GM10266 (cell line): ENCODE measurements around the gene TTLL7.

Experiments used
- DNase-seq: peaks from one replicate; pipeline ENCODE4 v3.0.0; 2012; ENCODE audit errors: extremely low spot score
- TF ChIP-seq, protein P1 (sequence below): IDR thresholded peaks from 2 replicates; pipeline ENCODE4 v1.5.1; 2012; ENCODE audit warnings: mild to moderate bottlenecking, low read depth; ENCODE audit not compliant: control insufficient read depth, insufficient read depth; ENCODE audit errors: missing control alignments

TTLL7 gene

DNA sequence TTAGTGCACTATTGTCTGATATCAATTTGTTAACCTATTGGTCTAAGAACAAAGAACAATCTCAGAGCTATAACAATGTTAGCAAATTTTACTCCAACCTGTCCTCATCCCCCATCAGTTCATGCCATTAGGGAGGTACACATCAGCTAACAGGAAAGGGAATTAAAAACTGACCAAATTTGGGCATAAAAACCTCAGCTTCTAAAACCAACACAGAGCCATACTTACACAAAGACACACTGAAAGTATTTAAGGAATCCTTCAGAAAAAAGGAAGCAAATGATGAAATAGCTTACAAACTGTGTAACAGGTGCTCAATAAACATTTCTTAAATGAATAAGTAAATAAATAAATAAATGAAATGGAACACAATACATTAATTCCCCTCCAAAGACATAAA lies 89.2 kb downstream of the TTLL7 start:
- no peak for DNase-seq
- TF ChIP-seq, protein P1, sequence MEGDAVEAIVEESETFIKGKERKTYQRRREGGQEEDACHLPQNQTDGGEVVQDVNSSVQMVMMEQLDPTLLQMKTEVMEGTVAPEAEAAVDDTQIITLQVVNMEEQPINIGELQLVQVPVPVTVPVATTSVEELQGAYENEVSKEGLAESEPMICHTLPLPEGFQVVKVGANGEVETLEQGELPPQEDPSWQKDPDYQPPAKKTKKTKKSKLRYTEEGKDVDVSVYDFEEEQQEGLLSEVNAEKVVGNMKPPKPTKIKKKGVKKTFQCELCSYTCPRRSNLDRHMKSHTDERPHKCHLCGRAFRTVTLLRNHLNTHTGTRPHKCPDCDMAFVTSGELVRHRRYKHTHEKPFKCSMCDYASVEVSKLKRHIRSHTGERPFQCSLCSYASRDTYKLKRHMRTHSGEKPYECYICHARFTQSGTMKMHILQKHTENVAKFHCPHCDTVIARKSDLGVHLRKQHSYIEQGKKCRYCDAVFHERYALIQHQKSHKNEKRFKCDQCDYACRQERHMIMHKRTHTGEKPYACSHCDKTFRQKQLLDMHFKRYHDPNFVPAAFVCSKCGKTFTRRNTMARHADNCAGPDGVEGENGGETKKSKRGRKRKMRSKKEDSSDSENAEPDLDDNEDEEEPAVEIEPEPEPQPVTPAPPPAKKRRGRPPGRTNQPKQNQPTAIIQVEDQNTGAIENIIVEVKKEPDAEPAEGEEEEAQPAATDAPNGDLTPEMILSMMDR: no peak

DNA sequence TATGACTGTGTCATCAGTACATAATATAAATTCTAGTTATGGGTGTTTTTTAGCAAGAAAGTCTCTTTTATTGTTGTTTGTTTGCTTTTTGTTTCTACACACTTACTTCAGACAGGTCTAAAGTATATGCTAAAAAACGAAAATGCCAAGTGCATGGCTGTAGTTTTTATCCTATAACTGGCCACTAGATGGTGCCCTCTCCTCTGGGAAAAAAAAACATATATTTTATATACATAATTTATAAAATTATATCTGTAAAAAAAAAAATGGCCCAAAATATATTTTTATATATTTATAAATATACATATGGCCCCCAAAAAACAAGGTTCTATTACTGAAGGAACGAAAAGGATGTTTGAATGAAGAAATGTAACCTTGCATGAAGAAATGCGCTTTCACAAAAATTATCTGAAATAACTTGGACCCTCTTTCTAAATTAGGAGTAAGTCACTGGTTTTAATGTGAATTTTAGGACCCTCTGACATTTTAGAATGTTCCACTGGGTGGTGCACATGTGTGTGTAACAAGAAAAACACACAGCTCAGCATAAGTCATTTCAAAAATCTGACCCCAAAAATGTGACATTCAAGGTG lies 93.5 kb downstream of the TTLL7 start:
- DNase-seq: peak; percentile 6
- TF ChIP-seq, protein P1: peak; percentile 56

DNA sequence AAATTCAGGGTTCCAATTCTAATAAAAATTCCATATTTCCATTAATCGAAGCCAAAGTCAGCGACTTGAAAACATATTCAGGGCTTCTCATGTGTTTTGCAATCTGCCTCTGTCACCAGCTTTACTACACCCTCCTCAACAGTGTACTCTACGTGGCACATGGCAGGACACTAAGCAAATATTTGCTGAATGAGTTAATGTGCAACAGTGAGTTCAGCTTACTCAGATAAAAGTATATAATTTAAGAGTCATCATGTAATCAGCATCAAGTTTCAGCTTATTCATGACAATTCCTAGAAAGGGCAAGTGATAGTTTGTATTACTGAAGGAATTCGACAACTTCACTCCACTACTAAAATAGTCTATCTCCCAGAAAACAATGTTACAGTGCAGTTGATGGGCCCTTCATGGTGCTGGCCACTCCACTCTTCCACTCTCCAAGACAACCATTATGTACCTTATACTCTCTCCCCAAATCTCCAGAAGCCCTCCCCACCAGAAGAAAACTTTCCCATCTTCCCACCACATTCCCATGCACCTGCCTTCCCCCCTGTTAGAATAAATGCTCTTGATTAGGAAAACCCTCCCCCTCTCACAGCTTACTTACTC lies 97.3 kb downstream of the TTLL7 start:
- TF ChIP-seq, protein P1: no peak
- DNase-seq: no peak

DNA sequence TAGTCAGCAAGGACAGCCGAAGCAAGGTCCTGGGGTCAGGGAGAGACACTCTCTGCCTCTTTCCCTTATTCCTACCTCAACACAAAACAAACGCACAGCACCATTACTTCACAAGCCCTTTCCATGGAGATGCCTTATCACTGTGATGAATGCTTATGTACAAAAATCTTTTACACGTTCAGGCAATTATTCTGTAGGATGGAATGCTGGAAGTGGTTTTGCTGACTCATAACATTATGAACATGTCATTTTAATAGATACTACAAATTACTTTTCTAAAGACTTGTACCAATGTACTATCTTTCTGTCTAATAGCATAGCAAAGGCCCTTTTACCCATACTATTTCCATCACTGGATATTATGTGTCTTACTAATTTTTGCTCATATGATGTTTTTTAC lies 98.4 kb downstream of the TTLL7 start:
- no peak for DNase-seq
- TF ChIP-seq, protein P1: no peak

DNA sequence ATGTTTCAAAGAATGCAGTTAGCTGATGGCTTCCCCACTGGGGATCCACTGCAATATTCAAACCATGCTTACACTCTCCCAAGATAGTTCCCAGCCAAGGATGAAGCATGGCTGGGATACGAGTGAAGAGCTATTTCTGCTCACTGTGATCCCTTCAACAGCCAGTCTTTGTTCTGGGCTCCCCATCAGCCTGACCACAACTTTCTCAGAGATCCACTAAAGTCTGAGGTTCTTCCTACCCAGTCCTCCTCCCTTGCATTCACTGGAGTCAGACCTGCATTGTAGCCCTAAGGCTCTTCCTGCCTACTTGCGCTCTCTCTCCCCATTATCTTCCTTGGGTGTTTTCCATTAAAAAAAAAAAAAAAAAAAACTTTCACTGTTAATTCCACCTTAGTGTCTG lies 101.4 kb downstream of the TTLL7 start:
- TF ChIP-seq, protein P1: no peak
- no peak for DNase-seq

DNA sequence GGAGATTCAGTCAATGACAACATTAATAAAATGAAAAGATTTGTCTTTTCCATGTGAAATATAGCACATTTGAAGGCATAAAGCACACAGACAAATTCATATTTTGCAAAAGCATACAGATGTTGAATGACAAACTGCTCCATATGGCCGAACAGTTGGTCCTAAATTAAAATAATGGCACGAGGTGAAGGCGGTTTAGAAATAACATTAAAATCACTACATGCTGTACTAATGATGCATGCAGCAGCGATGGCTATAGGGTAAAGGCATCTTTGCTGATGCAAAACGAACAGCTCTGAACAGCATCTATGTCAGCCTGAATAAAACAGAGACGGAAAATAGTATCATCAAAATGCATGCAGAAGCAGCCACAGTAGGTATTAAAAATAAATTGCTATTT lies 102.6 kb downstream of the TTLL7 start:
- TF ChIP-seq, protein P1: no peak
- DNase-seq: no peak

DNA sequence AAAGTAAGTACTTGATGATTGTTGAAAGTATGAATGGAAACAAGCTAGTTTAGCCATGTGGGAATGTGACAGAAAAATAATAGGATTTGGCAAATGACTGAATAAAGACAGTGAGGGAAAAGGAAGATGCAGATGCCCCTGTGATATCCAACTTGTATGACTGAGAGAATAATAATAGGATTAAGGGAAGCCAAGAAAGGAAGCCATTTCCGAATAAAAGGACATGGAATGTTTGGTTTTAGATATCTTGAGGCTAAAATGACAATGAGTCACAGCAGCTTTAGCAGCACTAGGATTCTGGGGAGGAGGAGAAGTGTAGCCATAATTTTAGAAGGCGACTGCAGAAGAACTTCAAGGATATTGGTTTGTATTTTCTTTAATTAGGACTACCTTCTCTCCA lies 109.2 kb downstream of the TTLL7 start:
- no peak for DNase-seq
- TF ChIP-seq, protein P1: no peak
